H9 (cell line): ENCODE data around the gene WDFY3. TPM values are rescaled to one million over a fixed set of nuclear protein-coding genes. Genes with fewer than 3 reads are reported as not detected.

ENCODE experiments used
- DNase-seq: peaks from one replicate; pipeline ENCODE4 v3.0.0-alpha.2; 2017
- H2AFZ ChIP-seq: one replicate; pipeline ENCODE4 v1.6.1; 2013; ENCODE audit warnings: mild to moderate bottlenecking, low read length, control low read depth, moderate library complexity
- H2AK5ac ChIP-seq: 2 replicates; pipeline ENCODE4 v1.6.1; 2013; ENCODE audit warnings: low read length, control low read depth, mixed read lengths; ENCODE audit not compliant: insufficient read length
- H2BK120ac ChIP-seq: one replicate; pipeline ENCODE4 v1.6.1; 2013; ENCODE audit warnings: low read depth, mild to moderate bottlenecking, low read length, control low read depth, inconsistent platforms; ENCODE audit not compliant: poor library complexity, severe bottlenecking
- H2BK12ac ChIP-seq: 2 replicates; pipeline ENCODE4 v1.6.1; 2013; ENCODE audit warnings: low read length, control low read depth, mixed read lengths, low read depth; ENCODE audit not compliant: insufficient read length
- H2BK15ac ChIP-seq: 2 replicates; pipeline ENCODE4 v1.6.1; 2013; ENCODE audit warnings: low read depth, low read length, control low read depth
- H2BK20ac ChIP-seq: one replicate; pipeline ENCODE4 v1.6.1; 2013; ENCODE audit warnings: low read depth, mild to moderate bottlenecking, low read length, control low read depth, inconsistent platforms; ENCODE audit not compliant: poor library complexity, severe bottlenecking
- H2BK5ac ChIP-seq: 2 replicates; pipeline ENCODE4 v1.6.1; 2013; ENCODE audit warnings: low read length, control low read depth, mixed read lengths; ENCODE audit not compliant: insufficient read length
- H3K14ac ChIP-seq: 2 replicates; pipeline ENCODE4 v1.6.1; 2013; ENCODE audit warnings: low read length, control low read depth; ENCODE audit not compliant: insufficient read depth
- H3K18ac ChIP-seq: 2 replicates; pipeline ENCODE4 v1.6.1; 2013; ENCODE audit warnings: low read depth, mild to moderate bottlenecking, mixed read lengths, low read length, control low read depth; ENCODE audit not compliant: insufficient read length
- H3K23ac ChIP-seq: 2 replicates; pipeline ENCODE4 v1.6.1; 2013; ENCODE audit warnings: low read length, control low read depth, mixed read lengths, low read depth; ENCODE audit not compliant: insufficient read length
- H3K23me2 ChIP-seq: 2 replicates; pipeline ENCODE4 v1.6.1; 2013; ENCODE audit warnings: low read depth, mild to moderate bottlenecking, mixed read lengths, low read length, control low read depth; ENCODE audit not compliant: insufficient read length, poor library complexity, severe bottlenecking
- H3K27ac ChIP-seq: 2 replicates; pipeline ENCODE4 v1.5.1; 2013; ENCODE audit warnings: low read length, control low read depth, mixed read lengths, low read depth; ENCODE audit not compliant: insufficient read length
- H3K27me3 ChIP-seq: 2 replicates; pipeline ENCODE4 v1.6.1; 2013; ENCODE audit warnings: low read length, control low read depth, inconsistent platforms; ENCODE audit not compliant: insufficient read depth
- H3K4ac ChIP-seq: 2 replicates; pipeline ENCODE4 v1.6.1; 2013; ENCODE audit warnings: low read depth, mild to moderate bottlenecking, control low read depth, inconsistent platforms, low read length, moderate library complexity
- H3K4me1 ChIP-seq: 2 replicates; pipeline ENCODE4 v1.6.1; 2013; ENCODE audit warnings: low read length, control low read depth, inconsistent platforms; ENCODE audit not compliant: insufficient read depth
- H3K4me2 ChIP-seq: 2 replicates; pipeline ENCODE4 v1.6.1; 2013; ENCODE audit warnings: low read length, control low read depth, mixed read lengths; ENCODE audit not compliant: insufficient read length, insufficient read depth
- H3K56ac ChIP-seq: 2 replicates; pipeline ENCODE4 v1.6.1; 2013; ENCODE audit warnings: low read depth, mild to moderate bottlenecking, mixed read lengths, low read length, control low read depth; ENCODE audit not compliant: insufficient read length
- H3K79me1 ChIP-seq: 2 replicates; pipeline ENCODE4 v1.6.1; 2013; ENCODE audit warnings: low read depth, mild to moderate bottlenecking, moderate library complexity, low read length, control low read depth, inconsistent platforms; ENCODE audit not compliant: insufficient read depth, poor library complexity, severe bottlenecking
- H3K79me2 ChIP-seq: 2 replicates; pipeline ENCODE4 v1.6.1; 2013; ENCODE audit warnings: low read length, control low read depth, inconsistent platforms; ENCODE audit not compliant: insufficient read depth
- H3K9ac ChIP-seq: 2 replicates; pipeline ENCODE4 v1.6.1; 2013; ENCODE audit warnings: low read length, control low read depth, mixed read lengths; ENCODE audit not compliant: insufficient read length; ENCODE audit errors: extremely low read depth
- H3K9me3 ChIP-seq: one replicate; pipeline ENCODE4 v1.6.1; 2013; ENCODE audit warnings: low read depth, low read length, inconsistent platforms; ENCODE audit not compliant: control insufficient read depth
- H3T11ph ChIP-seq: one replicate; pipeline ENCODE4 v1.6.1; 2013; ENCODE audit warnings: mild to moderate bottlenecking, low read length, control low read depth, inconsistent platforms
- H4K20me1 ChIP-seq: one replicate; pipeline ENCODE4 v1.6.1; 2013; ENCODE audit not compliant: control insufficient read depth, insufficient read length, insufficient read depth
- H4K5ac ChIP-seq: 2 replicates; pipeline ENCODE4 v1.6.1; 2013; ENCODE audit warnings: low read depth, mild to moderate bottlenecking, mixed read lengths, low read length, control low read depth; ENCODE audit not compliant: insufficient read length
- H4K8ac ChIP-seq: replicated peaks from 2 replicates; pipeline ENCODE4 v1.6.1; 2013; ENCODE audit warnings: low read length, control low read depth, mixed read lengths, low read depth; ENCODE audit not compliant: insufficient read length
- H4K91ac ChIP-seq: 2 replicates; pipeline ENCODE4 v1.6.1; 2013; ENCODE audit warnings: low read depth, mild to moderate bottlenecking, moderate library complexity, mixed read lengths, low read length, control low read depth; ENCODE audit not compliant: insufficient read length
- H3K27ac Mint-ChIP-seq, 3 experiments: 2 replicates in 2 of 3; 3 replicates in 1 of 3; pipeline ENCODE4 v1.8.0; 2020 to 2021; ENCODE audit warnings: mixed read lengths in 3 of 3, mild to moderate bottlenecking in 1 of 3, moderate library complexity in 1 of 3
- H3K27me3 Mint-ChIP-seq: 2 replicates; pipeline ENCODE4 v1.8.0; 2021; ENCODE audit warnings: low read depth, mild to moderate bottlenecking, moderate library complexity, mixed read lengths
- H3K36me3 Mint-ChIP-seq, 3 experiments: 2 replicates in 2 of 3; 3 replicates in 1 of 3; pipeline ENCODE4 v1.8.0; 2020 to 2021; ENCODE audit warnings: low read depth in 3 of 3, mixed read lengths in 3 of 3; ENCODE audit not compliant: insufficient read depth in 1 of 3
- H3K4me1 Mint-ChIP-seq, 2 experiments: 2 replicates each; pipeline ENCODE4 v1.8.0; 2020; ENCODE audit warnings: mixed read lengths in 2 of 2
- H3K4me3 Mint-ChIP-seq, 2 experiments: 2 replicates in 1 of 2; 3 replicates in 1 of 2; pipeline ENCODE4 v1.8.0; 2020 to 2021; ENCODE audit warnings: mild to moderate bottlenecking in 2 of 2, mixed read lengths in 2 of 2, moderate library complexity in 1 of 2
- H3K9me3 Mint-ChIP-seq, 2 experiments: 2 replicates in 1 of 2; 3 replicates in 1 of 2; pipeline ENCODE4 v1.8.0; 2020; ENCODE audit warnings: mild to moderate bottlenecking in 2 of 2, mixed read lengths in 2 of 2, moderate library complexity in 1 of 2
- CTCF ChIP-seq: fragments of 200-600 bp; sonication (generic); conservative IDR thresholded peaks from 3 replicates; pipeline ENCODE4 v1.8.0; 2021; ENCODE audit warnings: antibody characterized with exemption, mild to moderate bottlenecking
- WGBS: extraction: QIAGEN DNeasy Blood & Tissue Kit; methylation state at CpG from one replicate; pipeline ENCODE4 v1.1.7; 2013; ENCODE audit warnings: missing lambda C conversion rate, low lambda C conversion rate, mixed read lengths; ENCODE audit not compliant: insufficient read length; ENCODE audit errors: extremely low coverage; 5-methylcytosine and 5-hydroxymethylcytosine counted together
- total RNA-seq: library from RNA; stranded (reverse); gene quantifications from 2 replicates; pipeline ENCODE4 v1.2.1, GENCODE V29; 2021

WDFY3 gene
- total RNA-seq, 1 experiment from 2014 or later = 54.6 TPM

GRCh38 chr4:84855774-84856173, 110.7 kb downstream of the WDFY3 start:
- Histone ChIP-seq H3K14ac (no peak overlapping the region), H3K4me1 (peaks cover 4% of the 10 kb centered on the region; the same call in 1 of the 2 replicates), H3K18ac (no peak overlapping the region), H4K5ac (no peak overlapping the region), H3K23me2 (no peaks in the 10 kb centered on the region), H4K20me1 (no peaks in the 10 kb centered on the region), H3K27me3 (no peaks in the 10 kb centered on the region), H3K79me2 (no peaks in the 10 kb centered on the region; the same call in 1 of the 2 replicates), H3K4ac (no peak overlapping the region), H4K8ac (no peak overlapping the region), H4K91ac (no peak overlapping the region), H3K56ac (no peak overlapping the region), H2BK12ac (no peak overlapping the region), H3K9me3 (no peaks in the 10 kb centered on the region), H3T11ph (no peak overlapping the region), H3K79me1 (no peaks in the 10 kb centered on the region), H2AFZ (no peak overlapping the region), H3K4me2 (no peak overlapping the region), H2AK5ac (no peak overlapping the region), H3K23ac (no peak overlapping the region), H2BK5ac (no peak overlapping the region), H3K27ac (no peak overlapping the region), H2BK120ac (no peak overlapping the region), H2BK20ac (no peak overlapping the region), H3K9ac (no peak overlapping the region), H2BK15ac (no peak overlapping the region)
- H3K36me3 Mint-ChIP-seq = peaks cover 0 to 20% (median 13%) of the 10 kb centered on the region in 3 experiments; a peak in 5 of 7 replicates
- no peaks in the 10 kb centered on the region for H3K27me3 Mint-ChIP-seq
- no peak for TF ChIP-seq CTCF
- WGBS = no CpG with 5 or more reads among the region's 2 CpGs
- no peak overlapping the region for H3K27ac Mint-ChIP-seq
- peaks cover 15 to 20% of the 10 kb centered on the region in 2 experiments for H3K4me1 Mint-ChIP-seq
- H3K4me3 Mint-ChIP-seq = no peak overlapping the region
- H3K9me3 Mint-ChIP-seq = no peaks in the 10 kb centered on the region
- DNase-seq = no peak
